HG02943 (cell line): ENCODE data around the gene HLF.

Experiments
- ATAC-seq: cut with Tn5 transposase; IDR thresholded peaks from one replicate; pipeline ENCODE4 v1.9.1; 2021; ENCODE audit warnings: mild to moderate bottlenecking, low read depth, moderate library complexity; ENCODE audit not compliant: unreplicated experiment

HLF gene

GRCh38 chr17:55249861-55250260 lies 14.9 kb upstream of the HLF start:
- no peak for ATAC-seq

GRCh38 chr17:55254375-55254774 lies 10.4 kb upstream of the HLF start:
- no peak for ATAC-seq

GRCh38 chr17:55258578-55259135 lies 6.1 kb upstream of the HLF start:
- ATAC-seq, result no peak

GRCh38 chr17:55259684-55260111 lies 5.1 kb upstream of the HLF start:
- ATAC-seq, result no peak

GRCh38 chr17:55261311-55261710 lies 3.4 kb upstream of the HLF start:
- no peak for ATAC-seq

GRCh38 chr17:55263569-55264277 lies 1.0 kb upstream of the HLF start:
- no peak for ATAC-seq

- no peak for ATAC-seq
Observed at GRCh38 chr17:55264278-55264644, 499 bp upstream of the HLF start.

- ATAC-seq, result no peak
Observed at GRCh38 chr17:55265311-55266021, 706 bp downstream of the HLF start.

- ATAC-seq, result no peak
Observed at GRCh38 chr17:55266051-55266957, 1.5 kb downstream of the HLF start.

- no peak for ATAC-seq
Observed at GRCh38 chr17:55266958-55267688, 2.4 kb downstream of the HLF start.

- no peak for ATAC-seq
Observed at GRCh38 chr17:55267777-55268648, 3.3 kb downstream of the HLF start.

GRCh38 chr17:55268649-55269480 lies 4.1 kb downstream of the HLF start:
- no peak for ATAC-seq

- no peak for ATAC-seq
Observed at GRCh38 chr17:55269894-55270293, 5.1 kb downstream of the HLF start.

- ATAC-seq, result no peak
Observed at GRCh38 chr17:55271223-55271571, 6.4 kb downstream of the HLF start.

- ATAC-seq, result no peak
Observed at GRCh38 chr17:55271958-55272710, 7.4 kb downstream of the HLF start.

GRCh38 chr17:55272711-55273578 lies 8.2 kb downstream of the HLF start:
- ATAC-seq, result no peak
